ENCODE data around the gene GTF3C2. TPM values are rescaled to one million over a fixed set of nuclear protein-coding genes. Genes with fewer than 3 reads are reported as not detected.

The GTF3C2 gene
- total and polyA plus RNA-seq, 9 of the 15 experiments (the other 6 are each of a cell fraction or from before 2014, with no cell fraction given): 35.5 to 96.8 (median 53.0) TPM

GRCh38 chr2:27372937-27373336 lies 16.4 kb upstream of the GTF3C2 start:
- Histone ChIP-seq H2AFZ (ENCODE audit: low read depth, low read length) (no peak overlapping the region), H3K4me3 (no peak overlapping the region), H3K79me2 (ENCODE audit: control insufficient read depth, insufficient read depth, low read length) (peaks cover 51% of the 10 kb centered on the region), H3K27ac (ENCODE audit: extremely low read depth, low read depth, low read length) (no peak overlapping the region), H4K20me1 (replicated peaks; ENCODE audit: control insufficient read depth, insufficient read depth, low read length) (no peaks in the 10 kb centered on the region), H3K4me1 (replicated peaks in 1 of 2; ENCODE audit: control insufficient read depth in 2 of 2, insufficient read depth in 2 of 2, low read length in 2 of 2) (peaks cover 20 to 33% of the 10 kb centered on the region in 2 experiments), H3K36me3 (ENCODE audit: control insufficient read depth, insufficient read depth, low read length) (peaks cover 72% of the 10 kb centered on the region), H3K9me3 (replicated peaks; ENCODE audit: control insufficient read depth, insufficient read depth, low read depth, low read length) (no peaks in the 10 kb centered on the region), H3K27me3 (ENCODE audit: control insufficient read depth in 2 of 2, insufficient read depth in 2 of 2, low read length in 2 of 2) (no peaks in the 10 kb centered on the region), H3K9me1 (ENCODE audit: control insufficient read depth, insufficient read depth, low read length) (no peaks in the 10 kb centered on the region), H3K9ac (ENCODE audit: insufficient read depth in 1 of 2, low read depth in 2 of 2, low read length in 2 of 2) (no peak overlapping the region), H3K4me2 (ENCODE audit: insufficient read depth, low read length) (no peak overlapping the region)
- no peak for ATAC-seq
- no peak for FAIRE-seq
- no peak for DNase-seq (ENCODE audit: extremely low read depth in 1 of 4, low spot score in 3 of 4)
- ChIA-PET CTCF (ENCODE audit: low intra/inter-chr PET ratio) (no interaction called here), POLR2A (interaction anchor here (1.2 kb wide), 1 partner anchor 9 kb away, joined by 4 read pairs; no protein-coding TSS in a partner anchor)
- 97% methylated on average over 6 of the region's 6 CpGs for WGBS (ENCODE audit: insufficient coverage, low coverage, missing lambda C conversion rate)
- TF ChIP-seq FOXO4 (CRISPR knock-in tag; IDR thresholded peaks at IDR 0.05) (no peak), NFXL1 (CRISPR knock-in tag; IDR thresholded peaks at IDR 0.05) (no peak), TEAD2 (tag; IDR thresholded peaks at IDR 0.05) (no peak), HLTF (IDR thresholded peaks at IDR 0.05) (no peak)
- TF ChIP-seq, protein P1, sequence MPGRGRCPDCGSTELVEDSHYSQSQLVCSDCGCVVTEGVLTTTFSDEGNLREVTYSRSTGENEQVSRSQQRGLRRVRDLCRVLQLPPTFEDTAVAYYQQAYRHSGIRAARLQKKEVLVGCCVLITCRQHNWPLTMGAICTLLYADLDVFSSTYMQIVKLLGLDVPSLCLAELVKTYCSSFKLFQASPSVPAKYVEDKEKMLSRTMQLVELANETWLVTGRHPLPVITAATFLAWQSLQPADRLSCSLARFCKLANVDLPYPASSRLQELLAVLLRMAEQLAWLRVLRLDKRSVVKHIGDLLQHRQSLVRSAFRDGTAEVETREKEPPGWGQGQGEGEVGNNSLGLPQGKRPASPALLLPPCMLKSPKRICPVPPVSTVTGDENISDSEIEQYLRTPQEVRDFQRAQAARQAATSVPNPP (IDR thresholded peaks at IDR 0.05; ENCODE audit: borderline replicate concordance, insufficient read depth, insufficient read length): no peak
- in situ Hi-C loops (cut with MboI) (no loop called here), intact Hi-C loops (cut with micrococcal nuclease) (loop anchor here (5.0 kb wide), 1 partner anchor 71 kb away; no protein-coding TSS in a partner anchor)
- no TSS peak for BruUV-seq (replicated peaks)
